ENCODE data around the gene FCRLA.

FCRLA gene

DNA sequence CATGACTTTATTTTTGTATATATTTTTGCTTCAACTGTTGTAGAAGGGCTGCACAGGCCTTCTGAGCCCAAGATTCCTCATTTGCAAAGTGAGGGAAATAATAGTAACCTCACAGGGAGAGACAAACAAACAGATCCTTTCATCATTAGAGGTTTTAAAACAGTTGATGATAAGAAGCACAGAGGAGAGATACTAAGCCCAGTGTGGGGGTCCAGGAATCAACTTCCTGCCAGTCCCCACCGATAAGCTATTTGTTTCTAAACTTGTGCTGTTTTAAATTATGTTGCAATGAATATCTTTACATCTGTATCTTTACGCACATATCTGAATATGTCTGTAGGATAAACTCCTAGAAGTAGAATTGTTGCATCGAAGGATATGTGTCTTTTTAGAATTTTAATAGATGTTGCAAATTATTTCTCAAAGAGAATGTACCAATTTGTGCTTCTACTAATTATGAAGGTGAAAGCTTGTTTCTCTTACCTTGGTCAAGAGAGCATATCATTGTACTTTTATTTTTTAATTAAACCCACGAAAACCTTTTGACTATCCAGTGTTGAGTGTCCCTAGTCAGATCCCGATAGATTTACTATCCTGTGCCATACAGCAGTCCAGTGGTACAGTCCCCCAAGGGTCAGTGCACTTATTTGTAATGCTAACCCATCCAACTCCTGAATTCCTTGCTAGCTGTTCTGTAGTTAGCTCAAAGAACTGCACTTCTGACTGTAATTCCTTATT lies 25.1 kb downstream of the FCRLA start:
- no peak for DNase-seq (ENCODE audit: low read depth)

DNA sequence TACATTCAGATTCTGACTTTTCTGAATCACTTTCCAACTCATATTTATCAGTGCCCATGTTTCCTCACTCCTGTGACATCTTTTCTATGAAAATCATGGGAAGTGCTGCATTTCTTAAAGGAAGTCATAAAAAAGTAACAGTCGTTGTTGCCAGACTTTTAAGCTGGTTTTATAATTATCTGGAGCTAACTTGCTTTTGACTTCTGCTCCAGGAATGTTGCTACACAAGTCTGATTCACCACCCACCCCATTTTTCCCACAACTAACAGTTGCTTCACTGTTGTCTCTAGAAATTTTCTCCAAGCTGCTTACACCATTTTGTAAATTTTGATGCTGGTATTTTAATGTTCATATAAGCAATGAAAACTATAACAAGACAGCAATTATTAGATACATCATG lies 26.5 kb downstream of the FCRLA start:
- no peak for DNase-seq (ENCODE audit: low read depth)

DNA sequence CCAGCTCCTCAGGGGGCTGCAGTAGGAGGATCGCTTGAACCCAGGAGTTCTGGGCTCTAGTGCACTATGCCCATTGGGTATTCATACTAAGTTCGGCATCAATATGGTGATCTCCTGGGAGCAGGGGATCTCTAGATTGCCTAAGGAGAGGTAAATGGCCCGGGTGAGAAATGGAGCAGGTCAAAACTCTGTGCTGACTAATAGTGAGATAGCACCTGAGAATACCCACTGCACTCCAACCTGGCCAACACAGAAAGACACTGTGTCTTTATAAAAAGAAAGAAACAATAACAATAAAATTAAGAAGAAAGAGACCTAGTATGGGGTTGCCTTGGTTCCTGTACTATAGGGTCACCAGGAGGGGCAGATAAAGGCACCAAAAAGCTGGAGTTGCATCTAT lies 28.8 kb downstream of the FCRLA start:
- DNase-seq (ENCODE audit: low read depth), result no peak

DNA sequence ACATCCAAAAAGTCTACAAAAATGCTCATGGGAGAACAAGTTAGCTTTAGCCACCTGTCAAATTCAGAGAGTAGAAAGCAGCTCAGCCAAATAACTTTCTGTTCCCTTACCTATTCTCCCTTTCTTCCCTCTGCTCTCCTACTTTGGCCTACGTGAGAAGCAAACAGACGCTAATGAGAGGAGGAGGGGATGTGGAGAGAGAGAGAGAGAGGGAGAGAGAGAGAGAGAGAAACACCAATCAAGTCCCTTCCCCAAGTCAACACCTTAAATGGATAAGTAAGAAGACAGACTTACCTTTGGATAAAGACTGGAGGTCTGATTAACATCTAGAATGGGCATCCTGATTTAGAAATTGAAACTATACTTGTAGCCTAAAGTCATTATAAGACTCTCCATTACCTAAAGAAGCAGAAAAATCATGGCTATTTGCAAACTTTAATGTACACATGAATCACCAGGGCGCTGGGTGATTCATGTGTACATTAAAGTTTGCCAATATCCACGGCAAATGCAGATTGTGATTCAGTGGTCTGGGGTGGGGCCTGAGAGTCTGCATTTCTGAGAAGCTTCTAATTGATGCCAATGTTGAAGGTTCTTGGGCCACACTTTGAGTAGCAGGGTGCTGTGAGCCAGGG lies 29.4 kb downstream of the FCRLA start:
- no peak for DNase-seq (ENCODE audit: low read depth)

DNA sequence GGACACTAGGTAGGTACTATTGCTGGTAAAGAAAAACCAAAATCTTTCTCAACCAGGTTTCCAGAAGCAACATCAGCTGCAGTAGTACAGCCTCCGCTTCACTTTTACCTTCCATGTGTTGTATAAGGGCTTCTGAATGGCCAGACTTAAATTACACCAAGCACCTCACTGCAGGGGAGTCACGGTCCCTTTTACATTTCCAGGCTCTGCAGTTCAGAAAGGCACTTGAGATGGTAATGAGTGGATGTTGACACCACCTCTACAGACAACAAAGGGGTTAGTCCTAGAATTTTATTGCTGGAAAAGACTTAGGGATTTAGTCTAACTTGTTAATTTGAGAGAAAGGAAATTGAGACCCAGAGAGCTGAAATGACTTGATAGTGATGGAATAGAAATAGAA lies 30.6 kb downstream of the FCRLA start:
- no peak for DNase-seq (ENCODE audit: low read depth)

DNA sequence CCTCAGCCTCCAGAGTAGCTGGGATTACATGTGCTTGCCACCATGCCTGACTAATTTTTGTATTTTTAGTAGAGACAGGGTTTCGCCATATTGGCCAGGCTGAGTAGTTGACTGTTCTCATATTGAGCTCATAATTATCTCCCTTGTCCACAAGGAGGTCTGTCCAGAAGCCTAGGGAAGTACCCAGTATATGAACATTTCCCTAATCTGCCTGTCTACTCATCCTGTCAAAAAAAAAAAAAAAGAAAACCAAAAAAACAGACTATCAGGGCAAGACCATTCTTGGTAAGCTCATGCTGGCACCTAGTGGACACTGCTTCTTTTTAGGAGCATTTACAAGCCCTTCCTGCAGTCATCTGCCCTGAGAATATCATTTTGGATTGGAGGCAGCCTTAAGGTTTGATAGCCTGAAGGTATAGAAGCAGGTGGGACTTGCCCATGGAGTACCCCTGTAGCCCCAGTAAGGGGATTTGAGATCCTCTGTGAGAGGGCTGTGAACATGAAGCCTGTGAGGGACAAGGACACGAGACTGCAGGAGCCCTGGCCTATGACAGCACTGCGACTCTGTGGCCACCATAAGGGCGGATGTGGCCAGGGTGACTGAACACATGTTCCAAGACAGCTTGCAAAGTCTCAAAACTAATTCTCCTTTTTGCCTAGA lies 31.7 kb downstream of the FCRLA start:
- peak; percentile 44 for DNase-seq (ENCODE audit: low read depth)

DNA sequence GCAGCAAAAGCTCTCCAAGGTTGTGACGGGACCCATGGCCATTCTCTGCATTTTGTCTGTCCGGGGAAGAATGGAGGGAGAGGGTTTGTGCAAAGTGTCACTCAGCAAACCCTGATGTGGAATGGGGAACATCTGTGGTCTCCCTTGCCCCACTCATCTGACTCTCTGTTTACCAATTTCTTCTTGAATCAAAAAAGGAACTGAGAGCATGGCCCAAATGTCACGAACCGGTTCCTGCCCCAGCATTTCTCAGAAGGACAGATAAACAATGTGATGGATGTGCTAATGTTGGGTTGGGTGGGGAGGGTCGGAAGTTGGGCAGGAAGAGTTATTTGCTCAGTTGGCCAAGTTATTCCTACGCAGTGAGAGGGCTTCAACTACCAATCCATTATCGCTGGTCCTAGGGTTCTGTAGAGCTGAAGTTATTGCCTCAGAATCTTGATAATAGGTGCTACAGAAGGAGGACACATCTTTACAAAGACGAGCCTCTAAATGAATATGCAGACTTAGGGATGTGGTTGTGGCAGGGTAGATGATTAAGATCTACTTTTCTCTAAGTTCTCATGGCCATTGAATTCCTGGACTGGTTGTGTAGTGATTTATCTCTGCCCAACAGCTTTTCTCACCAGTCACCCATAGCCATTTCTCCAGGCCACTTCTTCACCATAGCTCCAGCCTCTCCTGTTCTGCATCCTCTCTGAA lies 33.0 kb downstream of the FCRLA start:
- DNase-seq (ENCODE audit: low read depth), result no peak

DNA sequence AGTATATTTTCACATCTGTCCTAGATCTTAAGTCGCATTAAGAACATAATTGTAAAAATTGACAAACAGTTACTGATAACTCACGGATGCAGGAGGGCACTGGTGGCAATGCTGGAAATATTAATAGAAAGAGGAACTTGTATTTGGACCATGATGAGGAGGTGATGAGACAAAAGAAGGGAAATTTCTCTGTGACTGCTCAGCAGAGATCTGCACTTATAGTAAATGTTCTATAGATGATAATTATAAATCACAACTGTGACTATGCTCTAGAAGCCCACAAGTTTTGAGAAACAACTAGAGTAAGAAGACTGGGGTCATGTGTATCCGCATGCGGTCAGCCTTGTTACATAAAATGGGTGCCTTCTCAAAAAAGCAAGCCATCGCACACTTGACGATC lies 33.9 kb downstream of the FCRLA start:
- DNase-seq (ENCODE audit: low read depth), result no peak

DNA sequence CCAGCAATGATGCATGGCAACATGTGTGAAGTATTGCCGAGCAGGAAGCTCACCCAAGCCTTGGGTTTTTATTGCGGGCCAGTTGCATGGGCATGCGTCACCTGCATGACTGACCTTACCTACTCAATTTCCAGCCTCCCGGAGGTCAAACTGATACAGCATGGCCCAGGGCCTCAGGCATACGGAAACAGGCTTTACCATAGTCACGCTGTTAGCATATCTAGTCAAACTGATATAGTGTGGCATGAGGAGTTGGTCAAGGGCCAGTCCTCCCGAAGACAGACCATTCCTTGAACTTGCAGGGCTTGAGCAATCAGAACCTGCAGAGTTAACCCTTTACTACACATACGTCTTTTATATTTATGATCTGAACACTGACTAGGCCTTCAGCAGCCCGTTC lies 36.2 kb downstream of the FCRLA start:
- no peak for DNase-seq (ENCODE audit: low read depth)

DNA sequence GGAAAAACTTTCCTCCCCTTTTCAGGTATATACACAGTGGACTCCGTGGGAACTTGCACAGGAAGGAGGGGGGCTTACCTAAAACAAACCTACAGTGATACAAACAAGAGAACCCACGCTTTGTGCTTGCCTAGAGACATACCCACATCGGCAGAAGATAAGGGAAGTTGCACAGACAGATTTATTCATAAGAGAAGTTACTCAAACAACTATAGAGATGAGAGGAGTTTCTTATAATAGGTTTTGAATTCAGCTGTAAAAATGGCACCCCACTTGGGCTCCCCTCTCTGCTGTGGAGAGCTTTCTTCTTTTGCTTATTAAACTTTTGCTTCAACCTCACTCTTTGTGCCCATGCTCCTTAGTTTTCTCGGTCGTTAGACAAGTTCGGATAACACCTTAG lies 40.8 kb downstream of the FCRLA start:
- DNase-seq (ENCODE audit: low read depth), result no peak

DNA sequence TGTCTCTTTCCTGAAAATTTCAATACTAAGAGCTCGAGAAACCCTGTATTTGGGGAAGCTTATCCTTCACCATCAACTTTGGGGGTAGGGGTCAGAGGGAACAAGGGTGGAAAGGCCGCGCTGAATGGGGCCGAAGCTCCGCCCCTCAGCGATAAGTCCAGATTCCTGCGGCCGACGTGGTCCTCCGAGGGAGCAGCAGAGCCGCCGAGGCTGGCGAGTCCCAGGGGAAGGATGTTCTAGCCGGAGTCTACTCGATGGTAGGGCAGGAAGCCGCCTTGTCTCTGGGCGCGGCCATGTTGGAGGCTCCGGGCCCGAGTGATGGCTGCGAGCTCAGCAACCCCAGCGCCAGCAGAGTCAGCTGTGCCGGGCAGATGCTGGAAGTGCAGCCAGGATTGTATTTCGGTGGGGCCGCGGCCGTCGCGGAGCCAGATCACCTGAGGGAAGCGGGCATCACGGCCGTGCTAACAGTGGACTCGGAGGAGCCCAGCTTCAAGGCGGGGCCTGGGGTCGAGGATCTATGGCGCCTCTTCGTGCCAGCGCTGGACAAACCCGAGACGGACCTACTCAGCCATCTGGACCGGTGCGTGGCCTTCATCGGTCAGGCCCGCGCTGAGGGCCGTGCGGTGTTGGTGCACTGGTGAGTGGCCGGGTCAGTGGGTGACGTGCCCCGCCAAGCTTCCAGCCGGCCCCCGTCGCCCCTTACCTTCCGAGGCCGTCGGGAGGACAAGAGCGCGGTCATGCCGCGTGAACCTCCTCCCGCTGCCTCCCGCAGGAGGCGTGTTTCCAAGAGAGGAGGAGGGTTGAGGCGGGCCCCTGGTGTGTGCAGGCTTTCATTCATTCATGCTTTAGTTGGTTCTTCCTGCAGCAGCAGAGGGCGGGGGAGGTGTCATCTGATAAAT lies 42.7 kb downstream of the FCRLA start, which contains the start of gene DUSP12:
Gene DUSP12, plus strand, starts transcription at position 278 of the 899 bp plus-strand sequence. Its CDS starts 16 bp downstream, at position 294.
- peak; percentile 72 for DNase-seq (ENCODE audit: low read depth)

DNA sequence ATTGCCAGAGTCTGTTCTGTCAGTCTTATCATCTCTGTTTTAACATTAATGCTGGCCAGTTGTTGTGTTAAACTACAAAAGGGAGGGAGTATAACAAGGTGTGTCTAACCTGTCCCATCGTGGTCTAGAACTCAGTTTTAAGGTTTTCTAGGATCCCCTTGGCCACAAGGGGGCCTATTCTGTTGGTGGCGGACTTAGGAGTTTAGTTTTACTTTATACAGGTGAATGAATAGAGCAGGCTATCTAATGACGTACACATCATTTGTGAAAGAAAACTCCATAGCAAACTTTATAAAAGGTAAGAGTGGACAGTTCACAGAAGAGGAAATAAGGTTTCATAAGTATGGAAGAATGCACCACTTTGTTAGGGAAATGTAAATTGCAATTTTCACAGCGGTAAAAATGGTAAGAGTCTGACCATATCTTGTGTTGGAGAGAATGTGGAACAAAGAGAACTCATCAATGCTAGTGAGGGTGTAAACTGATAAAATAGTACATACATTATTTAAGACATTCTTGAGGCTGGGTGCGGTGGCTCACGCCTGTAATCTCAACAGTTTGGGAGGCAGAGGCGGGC lies 56.6 kb downstream of the FCRLA start:
- no peak for DNase-seq (ENCODE audit: low read depth)

Data from stimulated activated CD8-positive, alpha-beta memory T cell treated with anti-CD3 and anti-CD28 coated beads, Interleukin-12 subunit alpha, Interleukin-12 subunit beta, amount 100 ng/mL, for 1 hour (primary cell).